Loucy (cell line): ENCODE results near the gene CSF3R.

ENCODE experiments used
- H2AFZ ChIP-seq: fragments of 200-600 bp; sonication (generic); 2 replicates; pipeline ENCODE4 v1.6.0; 2016; ENCODE audit warnings: antibody characterized with exemption, mild to moderate bottlenecking, low read length, moderate library complexity
- H3F3A ChIP-seq: fragments of 200-600 bp; 2 replicates; pipeline ENCODE4 v1.6.0; 2016; ENCODE audit warnings: antibody characterized with exemption, low read depth, mild to moderate bottlenecking
- H3K27me3 ChIP-seq: fragments of 200-600 bp; sonication (generic); 2 replicates; pipeline ENCODE4 v1.6.1; 2014; ENCODE audit warnings: low read length, mild to moderate bottlenecking; ENCODE audit not compliant: insufficient read depth, poor library complexity, severe bottlenecking
- H3K36me3 ChIP-seq: fragments of 200-600 bp; sonication (generic); 2 replicates; pipeline ENCODE4 v1.6.1; 2016; ENCODE audit warnings: low read length; ENCODE audit not compliant: insufficient read depth
- H3K4me1 ChIP-seq: fragments of 200-600 bp; sonication (generic); 2 replicates; pipeline ENCODE4 v1.5.1; 2014; ENCODE audit warnings: low read length, mild to moderate bottlenecking; ENCODE audit not compliant: insufficient read depth, poor library complexity, severe bottlenecking
- H3K4me2 ChIP-seq: fragments of 200-600 bp; sonication (generic); 2 replicates; pipeline ENCODE4 v1.6.0; 2014; ENCODE audit warnings: antibody characterized with exemption, low read length, low read depth, mild to moderate bottlenecking; ENCODE audit not compliant: poor library complexity, severe bottlenecking
- H3K4me3 ChIP-seq: fragments of 200-600 bp; sonication (generic); 2 replicates; pipeline ENCODE4 v1.5.1; 2014; ENCODE audit warnings: low read length, mild to moderate bottlenecking, mixed read lengths; ENCODE audit not compliant: poor library complexity, severe bottlenecking
- H3K79me2 ChIP-seq: fragments of 200-600 bp; sonication (generic); 2 replicates; pipeline ENCODE4 v1.6.1; 2014; ENCODE audit warnings: low read length; ENCODE audit not compliant: insufficient read depth
- H3K9ac ChIP-seq: fragments of 200-600 bp; sonication (generic); 2 replicates; pipeline ENCODE4 v1.6.0; 2014; ENCODE audit warnings: mild to moderate bottlenecking, low read depth, low read length, moderate library complexity; ENCODE audit not compliant: poor library complexity, severe bottlenecking
- H3K9me2 ChIP-seq: fragments of 200-600 bp; sonication (generic); replicated peaks from 2 replicates; pipeline ENCODE4 v1.6.1; 2016; ENCODE audit warnings: low read depth, low read length, mixed read lengths
- H3K9me3 ChIP-seq: fragments of 200-600 bp; sonication (generic); 2 replicates; pipeline ENCODE4 v1.6.1; 2014; ENCODE audit warnings: mild to moderate bottlenecking, antibody characterized with exemption, low read length, low read depth; ENCODE audit not compliant: insufficient read depth
- H4K20me1 ChIP-seq: fragments of 200-600 bp; sonication (generic); 2 replicates; pipeline ENCODE4 v1.6.0; 2014; ENCODE audit warnings: antibody characterized with exemption, low read length, mild to moderate bottlenecking; ENCODE audit not compliant: insufficient read depth, poor library complexity, severe bottlenecking
- EZH2phosphoT487 ChIP-seq: fragments of 200-600 bp; IDR thresholded peaks from 2 replicates; pipeline ENCODE4 v1.6.1; 2018; ENCODE audit warnings: antibody characterized with exemption, mild to moderate bottlenecking, moderate library complexity, borderline replicate concordance
- TF ChIP-seq, protein P1 (sequence below): fragments of 200-600 bp; sonication (generic); conservative IDR thresholded peaks from 2 replicates; pipeline ENCODE4 v1.5.1; 2014; ENCODE audit warnings: mild to moderate bottlenecking, antibody characterized with exemption, low read length

Gene CSF3R

GRCh38 chr1:36419140-36419539, 63.6 kb downstream of the CSF3R start:
- H4K20me1 ChIP-seq, result no peaks in the 10 kb centered on the region
- no peak overlapping the region for H3K4me2 ChIP-seq
- H3K27me3 ChIP-seq, result no peaks in the 10 kb centered on the region
- H2AFZ ChIP-seq, result no peak overlapping the region
- H3F3A ChIP-seq, result no peaks in the 10 kb centered on the region
- H3K9ac ChIP-seq, result no peak overlapping the region
- no peaks in the 10 kb centered on the region for H3K36me3 ChIP-seq
- no peaks in the 10 kb centered on the region for H3K9me2 ChIP-seq
- TF ChIP-seq EZH2phosphoT487, result no peak
- TF ChIP-seq, protein P1, sequence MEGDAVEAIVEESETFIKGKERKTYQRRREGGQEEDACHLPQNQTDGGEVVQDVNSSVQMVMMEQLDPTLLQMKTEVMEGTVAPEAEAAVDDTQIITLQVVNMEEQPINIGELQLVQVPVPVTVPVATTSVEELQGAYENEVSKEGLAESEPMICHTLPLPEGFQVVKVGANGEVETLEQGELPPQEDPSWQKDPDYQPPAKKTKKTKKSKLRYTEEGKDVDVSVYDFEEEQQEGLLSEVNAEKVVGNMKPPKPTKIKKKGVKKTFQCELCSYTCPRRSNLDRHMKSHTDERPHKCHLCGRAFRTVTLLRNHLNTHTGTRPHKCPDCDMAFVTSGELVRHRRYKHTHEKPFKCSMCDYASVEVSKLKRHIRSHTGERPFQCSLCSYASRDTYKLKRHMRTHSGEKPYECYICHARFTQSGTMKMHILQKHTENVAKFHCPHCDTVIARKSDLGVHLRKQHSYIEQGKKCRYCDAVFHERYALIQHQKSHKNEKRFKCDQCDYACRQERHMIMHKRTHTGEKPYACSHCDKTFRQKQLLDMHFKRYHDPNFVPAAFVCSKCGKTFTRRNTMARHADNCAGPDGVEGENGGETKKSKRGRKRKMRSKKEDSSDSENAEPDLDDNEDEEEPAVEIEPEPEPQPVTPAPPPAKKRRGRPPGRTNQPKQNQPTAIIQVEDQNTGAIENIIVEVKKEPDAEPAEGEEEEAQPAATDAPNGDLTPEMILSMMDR, result no peak
- peaks cover 6% of the 10 kb centered on the region for H3K4me1 ChIP-seq
- no peaks in the 10 kb centered on the region for H3K9me3 ChIP-seq
- no peak overlapping the region for H3K4me3 ChIP-seq
- no peaks in the 10 kb centered on the region for H3K79me2 ChIP-seq

- Histone ChIP-seq H4K20me1 (no peaks in the 10 kb centered on the region), H3K9ac (no peak overlapping the region), H3K36me3 (no peaks in the 10 kb centered on the region), H3F3A (no peaks in the 10 kb centered on the region), H3K9me2 (no peaks in the 10 kb centered on the region), H3K9me3 (no peaks in the 10 kb centered on the region), H3K4me1 (peaks cover 6% of the 10 kb centered on the region), H3K27me3 (no peaks in the 10 kb centered on the region), H3K4me2 (no peak overlapping the region), H3K79me2 (no peaks in the 10 kb centered on the region), H3K4me3 (no peak overlapping the region), H2AFZ (no peak overlapping the region)
- no peak for TF ChIP-seq EZH2phosphoT487
- TF ChIP-seq, protein P1, result no peak
Measured at GRCh38 chr1:36417931-36418330, 64.8 kb downstream of the CSF3R start.
